Nephron progenitor cell (in vitro differentiated cells): Measurements from ENCODE around the gene ATP8A1.

Experiments used
- DNase-seq: peaks from one replicate; pipeline ENCODE4 v3.0.0; 2021
- H3K27ac Mint-ChIP-seq: 2 replicates; pipeline ENCODE4 v1.8.0; 2021; ENCODE audit warnings: mild to moderate bottlenecking, moderate library complexity, mixed read lengths
- H3K27me3 Mint-ChIP-seq: 2 replicates; pipeline ENCODE4 v1.8.0; 2021; ENCODE audit warnings: mild to moderate bottlenecking, low read depth, mixed read lengths; ENCODE audit not compliant: poor library complexity
- H3K36me3 Mint-ChIP-seq: 2 replicates; pipeline ENCODE4 v1.8.0; 2021; ENCODE audit warnings: low read depth, mixed read lengths
- H3K4me1 Mint-ChIP-seq: 2 replicates; pipeline ENCODE4 v1.8.0; 2021; ENCODE audit warnings: mixed read lengths
- H3K4me3 Mint-ChIP-seq: 2 replicates; pipeline ENCODE4 v1.8.0; 2021; ENCODE audit warnings: mild to moderate bottlenecking, moderate library complexity, mixed read lengths
- H3K9me3 Mint-ChIP-seq: 2 replicates; pipeline ENCODE4 v1.8.0; 2021; ENCODE audit warnings: mild to moderate bottlenecking, moderate library complexity, mixed read lengths
- CTCF ChIP-seq: fragments of 200-600 bp; sonication (generic); IDR thresholded peaks from 2 replicates; pipeline ENCODE4 v1.5.0; 2021; ENCODE audit warnings: antibody characterized with exemption

ATP8A1 gene

DNA sequence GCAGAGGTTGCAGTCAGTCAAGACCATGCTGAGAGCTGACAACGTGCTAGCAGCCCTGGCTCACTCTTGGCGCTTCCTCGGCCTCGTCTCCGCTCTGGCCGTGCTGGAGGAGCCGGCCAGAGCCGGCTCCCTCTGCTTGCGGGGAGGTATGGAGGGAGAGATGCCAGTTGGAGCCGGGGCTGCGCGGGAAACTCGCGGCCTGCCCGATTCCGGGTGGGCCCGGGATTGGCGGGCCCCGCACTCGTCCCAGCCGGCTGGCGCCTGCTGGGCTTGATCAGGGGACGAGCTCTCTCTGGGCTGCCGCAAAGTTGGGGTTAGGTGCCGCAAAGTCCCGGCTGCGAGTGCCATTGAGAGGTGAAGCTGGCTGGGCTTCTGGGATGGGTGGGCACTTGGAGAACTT lies 287.4 kb downstream of the ATP8A1 start:
- Mint-ChIP-seq H3K9me3 (peaks cover 4% of the 10 kb centered on the region), H3K36me3 (no peaks in the 10 kb centered on the region), H3K27ac (no peak overlapping the region), H3K27me3 (peaks cover 3% of the 10 kb centered on the region), H3K4me1 (no peaks in the 10 kb centered on the region), H3K4me3 (no peak overlapping the region)
- DNase-seq = no peak
- no peak for TF ChIP-seq CTCF

DNA sequence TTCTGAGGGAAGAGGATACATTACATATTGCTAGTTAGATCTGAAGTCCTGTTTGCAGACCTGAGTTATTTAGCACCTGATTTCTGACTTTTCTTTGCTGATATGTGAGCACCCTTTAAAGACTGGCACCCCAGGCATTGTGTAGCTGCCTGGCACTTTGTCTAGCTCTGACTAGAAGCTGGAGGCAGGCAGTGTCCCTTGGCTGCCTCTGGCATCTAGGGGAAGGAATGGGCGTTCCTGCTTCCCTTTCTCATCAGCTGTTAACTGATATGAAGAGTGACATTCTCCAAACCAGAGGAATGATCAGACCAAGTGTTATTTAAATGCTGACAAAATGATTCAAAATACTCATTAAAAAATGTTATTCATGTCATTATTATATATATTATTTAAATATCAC lies 289.9 kb downstream of the ATP8A1 start:
- H3K27me3 Mint-ChIP-seq = peaks cover 10% of the 10 kb centered on the region
- DNase-seq = no peak
- no peaks in the 10 kb centered on the region for H3K4me1 Mint-ChIP-seq

DNA sequence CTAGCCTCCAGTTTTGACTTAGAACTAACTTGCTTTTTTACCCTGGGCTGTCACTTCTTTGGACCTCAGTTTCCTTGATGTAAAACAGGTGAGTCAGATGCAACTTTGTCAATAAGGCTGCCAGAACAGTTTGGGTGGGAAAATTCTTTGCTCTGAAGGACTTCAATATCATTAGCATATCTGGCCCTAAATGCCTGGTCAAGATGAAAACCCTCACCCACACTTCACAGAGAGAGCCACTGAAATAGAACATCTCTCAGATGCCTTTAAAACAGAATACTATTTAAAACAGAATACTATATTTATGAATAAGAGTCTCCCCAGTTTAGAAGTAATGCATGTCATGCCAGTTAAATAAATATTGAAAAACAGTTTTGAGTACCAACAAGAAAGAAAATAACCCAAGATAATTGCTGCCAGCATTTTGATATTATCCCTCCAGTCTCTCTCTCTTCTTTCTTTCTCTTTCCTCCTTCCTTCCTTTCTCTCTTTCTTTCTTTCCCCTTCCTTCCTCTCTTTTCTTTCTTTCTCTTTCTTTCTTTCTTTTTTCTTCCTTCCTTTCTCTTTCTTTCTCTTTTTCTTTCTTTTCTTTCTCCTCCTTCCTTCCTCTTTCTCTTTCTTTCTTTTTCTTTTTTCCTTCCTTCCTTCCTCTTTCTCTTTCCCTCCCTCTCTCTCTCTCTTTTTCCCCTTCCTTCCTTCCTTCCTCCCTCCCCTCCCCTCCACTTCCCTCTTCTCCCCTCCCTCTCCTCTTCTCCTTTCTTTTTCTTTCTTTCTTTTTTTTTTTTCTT lies 292.4 kb downstream of the ATP8A1 start:
- DNase-seq = no peak
- H3K27me3 Mint-ChIP-seq = peaks cover 10% of the 10 kb centered on the region
- H3K9me3 Mint-ChIP-seq = peaks cover 5% of the 10 kb centered on the region
- no peak for TF ChIP-seq CTCF
- H3K36me3 Mint-ChIP-seq = no peaks in the 10 kb centered on the region
- H3K27ac Mint-ChIP-seq = no peak overlapping the region
- H3K4me1 Mint-ChIP-seq = peaks cover 5% of the 10 kb centered on the region
- H3K4me3 Mint-ChIP-seq = no peak overlapping the region

More for the DNA sequence above, 289.9 kb downstream of the ATP8A1 start:
- no peak for TF ChIP-seq CTCF
- peaks cover 5% of the 10 kb centered on the region for H3K9me3 Mint-ChIP-seq
- no peak overlapping the region for H3K27ac Mint-ChIP-seq
- H3K36me3 Mint-ChIP-seq = no peaks in the 10 kb centered on the region
- H3K4me3 Mint-ChIP-seq = no peak overlapping the region

DNA sequence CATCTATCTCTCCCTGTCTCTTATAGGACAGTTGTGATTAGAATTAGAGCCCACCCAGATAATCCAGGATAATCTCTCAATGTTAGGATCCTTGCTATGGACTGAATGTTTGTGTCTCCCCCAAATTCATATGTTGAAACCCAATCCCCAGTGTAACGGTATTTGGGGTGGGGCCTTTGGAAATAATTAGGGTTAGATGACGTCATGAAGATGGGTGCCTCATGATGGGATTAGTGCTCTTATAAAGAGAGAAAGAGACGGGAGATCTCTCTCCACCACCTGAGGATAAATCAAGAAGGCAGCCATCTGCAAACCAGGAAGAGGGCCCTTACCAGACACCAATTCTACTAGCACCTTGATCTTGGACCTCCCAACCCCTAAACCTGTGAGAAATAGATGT lies 293.3 kb downstream of the ATP8A1 start:
- TF ChIP-seq CTCF = no peak
- H3K4me3 Mint-ChIP-seq = no peak overlapping the region
- DNase-seq = no peak
- peaks cover 5% of the 10 kb centered on the region for H3K9me3 Mint-ChIP-seq
- H3K27me3 Mint-ChIP-seq = peaks cover 10% of the 10 kb centered on the region
- no peaks in the 10 kb centered on the region for H3K36me3 Mint-ChIP-seq
- H3K27ac Mint-ChIP-seq = no peak overlapping the region
- peaks cover 11% of the 10 kb centered on the region for H3K4me1 Mint-ChIP-seq

DNA sequence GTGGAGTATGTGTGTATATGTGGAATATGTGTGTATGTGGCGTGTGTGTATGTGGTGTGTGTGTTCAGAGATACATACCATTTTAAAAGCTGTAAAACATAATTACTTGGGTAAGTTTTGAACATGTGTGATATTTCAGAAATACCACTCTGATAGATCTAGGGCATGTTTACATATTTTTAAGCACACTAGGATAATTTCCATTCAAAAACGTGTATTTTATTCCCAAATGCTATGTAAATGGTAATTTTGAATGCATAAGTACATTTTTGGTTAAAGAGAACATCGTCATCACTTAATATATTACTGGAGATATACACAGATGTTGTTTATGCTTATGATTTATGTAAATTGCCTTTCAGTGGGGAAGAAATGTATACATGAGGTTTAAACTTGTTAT lies 294.3 kb downstream of the ATP8A1 start:
- no peak for TF ChIP-seq CTCF
- peaks cover 10% of the 10 kb centered on the region for H3K27me3 Mint-ChIP-seq

DNA sequence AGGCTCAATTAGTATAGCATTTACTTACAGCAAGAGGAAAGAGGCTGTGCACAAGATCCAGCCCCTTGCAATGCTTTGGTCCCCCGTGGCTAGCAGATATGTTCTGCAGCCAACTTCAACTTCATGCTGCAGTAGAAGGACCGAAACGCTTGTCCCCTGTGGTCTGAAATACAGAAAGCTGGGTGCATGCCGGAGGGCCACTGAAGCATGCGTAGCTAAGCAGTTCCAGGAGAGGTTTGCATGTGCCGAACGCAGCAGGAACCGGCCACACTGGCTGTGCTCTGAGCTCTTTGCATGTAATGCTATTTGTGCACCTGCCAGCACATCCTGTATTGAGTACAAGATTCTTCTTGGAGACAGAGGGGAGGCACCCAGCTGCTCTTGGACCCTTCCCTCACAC lies 295.4 kb downstream of the ATP8A1 start:
- no peak for TF ChIP-seq CTCF
- Mint-ChIP-seq H3K4me3 (no peak overlapping the region), H3K36me3 (no peaks in the 10 kb centered on the region), H3K27ac (no peak overlapping the region), H3K9me3 (peaks cover 5% of the 10 kb centered on the region), H3K4me1 (peaks cover 15% of the 10 kb centered on the region), H3K27me3 (peaks cover 15% of the 10 kb centered on the region)
- no peak for DNase-seq

More for the DNA sequence above, 294.3 kb downstream of the ATP8A1 start:
- H3K4me3 Mint-ChIP-seq = no peak overlapping the region
- H3K27ac Mint-ChIP-seq = no peak overlapping the region
- peaks cover 5% of the 10 kb centered on the region for H3K9me3 Mint-ChIP-seq
- H3K4me1 Mint-ChIP-seq = peaks cover 15% of the 10 kb centered on the region
- no peak for DNase-seq
- no peaks in the 10 kb centered on the region for H3K36me3 Mint-ChIP-seq
